HG03439 (cell line): Measurements from ENCODE around the gene NR1I3.
A peak's percentile ranks its signal among the peaks of the same experiment; 100 is the strongest.

Source experiments
- ATAC-seq: cut with Tn5 transposase; IDR thresholded peaks from one replicate; pipeline ENCODE4 v1.9.1; 2021; ENCODE audit warnings: mild to moderate bottlenecking, moderate library complexity; ENCODE audit not compliant: unreplicated experiment

NR1I3 gene

DNA sequence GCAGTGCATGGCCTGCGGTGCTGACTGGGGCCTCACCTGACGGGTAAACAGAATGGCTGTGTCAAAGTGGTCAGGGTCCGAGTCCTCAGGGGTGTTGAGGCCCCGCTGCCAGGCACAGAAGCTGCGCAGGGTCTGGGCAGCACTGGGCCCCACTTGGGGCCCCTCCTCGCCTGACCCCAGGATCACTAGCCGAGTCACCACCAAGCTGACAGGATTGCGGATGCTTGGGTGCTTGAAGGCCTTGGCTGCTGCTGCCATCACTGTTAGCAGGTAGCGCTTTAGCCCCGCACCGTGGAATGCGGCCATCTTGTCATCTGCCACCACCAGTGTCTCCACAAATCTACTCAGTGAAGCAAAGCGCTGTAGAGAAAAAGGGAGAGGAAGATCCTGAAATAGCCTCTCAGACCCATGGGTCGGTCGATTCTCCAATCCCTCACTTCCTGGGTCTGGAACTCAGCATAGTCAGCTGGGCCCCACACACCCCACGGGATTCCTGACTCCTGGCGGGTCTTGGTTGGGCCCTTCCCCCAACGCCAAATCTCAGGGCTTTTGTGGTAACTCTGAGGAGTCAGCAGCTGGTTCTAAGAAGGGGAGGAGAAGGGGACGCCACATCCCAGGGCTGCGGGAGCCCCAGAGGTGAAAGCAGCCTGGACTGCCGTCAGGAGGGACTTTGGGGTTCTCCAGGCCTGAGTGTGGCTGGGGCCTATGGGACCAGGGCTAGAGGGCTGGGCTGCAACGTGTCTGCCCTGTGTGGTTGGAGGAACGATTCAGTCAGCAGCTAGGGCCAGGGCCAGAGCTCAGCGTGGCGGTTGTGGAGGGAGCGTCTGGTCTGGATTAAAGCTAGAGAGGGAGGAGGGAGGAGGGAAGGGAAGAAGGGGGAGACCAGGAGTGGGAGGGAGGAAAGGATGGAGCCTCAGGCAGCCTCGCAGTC lies 41.2 kb downstream of the NR1I3 start:
- no peak for ATAC-seq

DNA sequence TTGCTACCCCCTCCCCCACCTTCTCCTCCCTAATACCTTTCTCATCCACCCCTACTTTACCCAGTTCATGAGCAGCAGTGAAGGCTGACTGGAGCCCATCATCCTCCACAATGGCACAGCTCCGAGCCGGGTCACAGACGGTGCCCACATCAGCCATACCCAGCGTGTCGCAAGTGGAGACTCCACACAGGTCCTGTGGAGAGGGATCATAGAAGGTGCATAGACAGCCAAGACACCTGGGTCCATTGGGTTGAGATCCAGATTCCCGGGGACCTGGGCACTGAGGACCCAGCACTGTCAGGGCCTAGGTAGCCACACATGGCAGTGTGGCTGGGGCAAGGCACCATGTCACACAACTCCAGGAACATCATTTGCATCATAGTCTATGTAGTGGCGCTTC lies 41.9 kb downstream of the NR1I3 start:
- ATAC-seq: no peak

DNA sequence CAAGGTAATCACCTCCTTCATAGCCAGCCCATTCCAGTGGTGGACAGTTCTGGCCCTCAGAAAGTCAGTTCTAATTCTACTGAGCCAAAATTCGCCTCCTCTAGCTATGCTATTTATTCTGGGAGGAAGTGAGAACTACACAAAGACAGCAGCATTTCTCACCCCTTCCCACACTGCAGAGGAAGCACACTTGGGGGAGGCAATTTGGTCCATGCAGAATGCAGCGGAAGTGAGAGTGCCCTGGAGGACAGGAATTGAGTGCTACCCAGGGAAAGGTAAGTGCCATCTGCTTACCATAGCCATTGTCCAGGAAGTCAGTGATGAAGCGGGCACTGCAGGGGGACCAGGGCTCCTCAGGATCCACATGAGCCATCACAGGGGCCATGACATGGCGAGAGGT lies 42.8 kb downstream of the NR1I3 start:
- ATAC-seq: no peak

DNA sequence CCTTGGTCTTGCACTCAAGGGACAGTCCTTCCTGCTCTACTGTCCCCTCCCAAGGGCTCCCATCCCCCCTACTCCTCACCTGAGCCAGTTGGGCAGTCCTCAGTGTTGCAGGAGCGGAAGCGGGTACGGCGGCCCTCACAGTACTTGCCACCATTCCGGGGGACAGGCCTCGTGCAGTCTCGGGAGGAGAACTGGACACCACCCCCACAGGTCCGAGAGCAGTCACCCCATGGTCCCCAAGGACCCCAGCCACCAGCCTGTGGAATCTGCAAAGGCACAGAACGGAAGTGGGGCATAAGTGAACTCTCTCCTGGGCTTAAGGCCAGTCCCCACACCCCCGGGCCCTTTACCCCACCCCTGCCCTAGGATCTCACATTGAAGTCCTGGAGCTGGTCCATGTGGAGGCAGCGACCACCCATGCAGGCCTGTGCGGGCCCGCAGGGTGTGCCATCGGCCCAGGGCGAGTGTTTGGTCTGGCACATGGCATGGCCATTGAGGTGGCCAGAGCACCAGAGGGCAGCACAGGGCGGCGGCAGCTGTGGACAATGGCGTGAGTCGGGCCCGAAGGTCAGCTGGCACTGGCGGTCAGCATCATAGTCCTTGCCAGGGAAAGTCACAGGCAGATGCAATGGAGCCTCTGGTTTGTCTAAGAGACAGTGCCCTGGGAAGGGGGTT lies 44.3 kb downstream of the NR1I3 start:
- no peak for ATAC-seq

DNA sequence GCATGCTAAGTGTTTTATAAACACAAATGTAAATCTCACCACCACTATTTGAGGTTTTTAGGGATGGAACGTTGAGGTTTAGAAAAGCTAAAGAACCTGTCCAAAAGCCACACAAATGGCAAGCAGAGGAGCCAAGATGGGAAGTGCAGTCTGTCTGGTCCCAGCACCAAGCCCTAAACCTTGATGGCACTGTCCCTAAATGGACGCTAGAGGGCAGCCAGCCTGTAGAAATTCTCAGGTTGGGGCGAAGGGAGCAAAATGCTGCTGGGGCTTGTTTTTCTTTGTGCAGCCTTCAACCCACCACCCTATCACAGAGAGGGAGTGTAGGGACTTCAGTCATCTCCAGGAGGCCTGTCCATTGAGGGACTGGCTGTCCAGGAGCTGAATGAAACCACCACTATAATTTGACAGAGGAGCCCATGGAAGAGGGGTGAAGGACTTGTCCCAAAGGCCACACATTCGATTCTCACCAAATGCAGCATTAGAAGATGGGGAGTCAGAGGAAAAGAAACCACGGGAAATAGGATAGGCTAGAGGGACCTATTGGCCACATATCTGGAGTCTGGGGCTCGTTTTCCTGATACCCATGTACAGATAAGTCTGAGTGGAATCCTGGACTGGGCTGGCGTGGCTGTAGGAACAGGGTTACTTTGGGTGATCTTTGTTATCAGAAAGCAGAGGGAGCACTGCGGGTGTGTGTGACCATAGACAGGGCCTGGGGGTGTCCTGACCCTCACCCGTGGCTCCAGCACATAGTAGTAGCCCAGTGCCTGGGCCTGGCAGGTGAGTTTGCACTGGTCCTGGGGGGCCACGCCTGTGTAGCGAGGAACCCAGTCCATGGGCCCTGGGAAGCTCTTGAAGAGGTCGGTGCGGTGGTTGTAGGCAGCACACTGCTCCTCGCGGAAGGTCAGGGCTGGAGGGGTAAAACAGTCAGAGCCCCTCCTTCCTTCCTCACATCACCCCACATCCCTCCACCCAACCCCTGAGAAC lies 45.2 kb downstream of the NR1I3 start:
- no peak for ATAC-seq

DNA sequence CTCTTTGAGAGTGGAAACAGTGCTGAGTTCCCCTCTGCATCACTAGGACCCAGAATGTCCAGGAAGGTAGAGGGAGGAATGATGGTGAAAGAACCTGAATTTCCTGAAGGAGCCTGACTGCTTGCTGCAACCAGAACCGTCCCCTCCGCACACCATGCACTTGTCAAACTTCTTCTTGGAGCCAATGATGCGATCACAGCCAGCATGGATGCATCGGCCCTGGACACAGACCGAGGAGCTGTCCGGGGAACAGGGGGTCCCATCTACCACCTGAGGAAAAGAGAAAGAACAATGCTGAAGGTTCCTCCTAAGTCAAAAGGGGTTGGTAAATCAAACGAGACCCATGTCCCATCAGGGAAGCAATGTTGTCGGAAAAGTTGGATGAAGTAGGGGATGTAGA lies 46.0 kb downstream of the NR1I3 start:
- ATAC-seq: no peak

DNA sequence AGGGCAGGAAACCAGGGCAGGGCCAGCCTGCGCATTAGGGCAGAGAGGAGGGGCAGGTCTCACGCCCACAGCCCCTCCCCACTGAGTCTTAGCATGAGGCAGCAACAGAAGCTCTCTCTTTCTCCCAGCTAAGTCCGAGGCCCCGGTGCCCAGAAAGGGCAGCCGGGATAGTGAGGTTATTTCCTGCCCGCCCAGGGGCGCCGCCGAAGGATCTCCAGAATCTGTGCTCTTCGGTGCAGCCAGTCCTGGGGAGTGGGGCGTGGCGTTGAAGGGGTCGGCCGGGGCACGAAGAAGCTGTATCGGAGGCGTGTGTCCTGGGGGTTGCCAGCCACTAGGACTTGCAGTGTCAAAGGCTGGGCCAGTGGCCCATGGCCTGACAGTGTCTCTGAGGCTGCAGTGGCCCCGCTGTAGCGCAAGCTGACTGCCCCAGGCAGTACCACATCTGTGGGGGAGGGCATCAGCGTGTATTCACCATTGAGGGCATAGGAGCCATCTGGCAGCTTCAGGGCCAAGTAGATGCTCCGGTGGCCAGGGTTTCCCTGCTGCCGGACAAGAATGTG lies 47.0 kb downstream of the NR1I3 start:
- ATAC-seq: no peak

DNA sequence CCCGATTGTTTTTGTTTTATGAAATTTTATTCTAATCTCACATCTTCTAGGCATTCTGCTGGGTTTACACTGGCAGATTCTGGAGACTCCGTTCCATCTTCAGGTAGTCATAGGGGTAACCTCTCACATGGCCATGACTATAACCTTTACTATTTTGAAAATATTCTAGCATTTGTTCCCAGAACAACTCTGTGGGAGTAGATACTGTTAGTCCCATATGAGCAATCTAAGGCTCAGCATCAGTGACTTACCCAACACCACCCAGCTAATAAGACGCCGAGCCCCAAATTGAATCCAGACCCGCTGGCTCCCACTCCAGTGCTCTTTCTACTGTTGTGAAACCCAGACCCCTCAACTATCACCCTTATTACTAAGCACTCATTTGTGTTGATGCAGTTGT lies 49.0 kb downstream of the NR1I3 start:
- no peak for ATAC-seq

DNA sequence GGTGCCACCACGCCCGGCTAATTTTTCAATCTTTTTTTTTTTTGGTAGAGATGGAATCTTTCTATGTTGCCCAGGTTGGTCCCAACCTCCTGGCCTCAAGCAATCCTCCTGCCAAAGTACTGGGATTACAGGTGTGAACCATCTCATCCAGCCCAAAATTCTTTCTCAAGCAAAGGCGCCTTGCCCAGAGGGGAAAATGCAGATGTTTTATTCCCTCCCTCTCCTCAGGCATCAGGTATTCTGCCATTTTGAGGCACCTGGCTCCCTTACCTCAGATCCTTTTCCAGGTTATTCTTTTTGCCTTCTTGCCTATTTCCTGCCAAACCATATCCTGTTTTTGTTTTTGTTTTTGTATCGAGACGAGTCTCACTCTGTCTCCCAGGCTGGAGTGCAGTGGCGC lies 49.6 kb downstream of the NR1I3 start:
- no peak for ATAC-seq

DNA sequence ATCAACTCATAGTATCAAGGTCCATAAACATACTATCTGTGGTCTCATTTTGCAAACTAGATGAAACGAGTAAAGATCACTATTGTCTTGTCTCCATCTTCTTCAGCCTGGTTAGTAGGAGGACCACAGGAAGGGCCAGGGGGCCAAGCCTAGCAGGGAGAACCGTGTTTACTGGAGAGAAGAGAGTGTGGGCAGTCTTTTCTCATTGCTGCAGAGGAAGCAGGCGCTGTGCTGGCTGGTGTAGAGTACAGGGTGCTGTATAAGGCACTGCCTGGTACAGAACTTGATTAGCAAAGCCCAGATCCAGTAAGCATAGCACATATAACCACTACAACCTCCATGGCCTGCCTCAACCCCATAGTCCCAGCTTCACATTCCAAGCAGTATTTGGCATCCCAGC lies 50.7 kb downstream of the NR1I3 start:
- no peak for ATAC-seq

DNA sequence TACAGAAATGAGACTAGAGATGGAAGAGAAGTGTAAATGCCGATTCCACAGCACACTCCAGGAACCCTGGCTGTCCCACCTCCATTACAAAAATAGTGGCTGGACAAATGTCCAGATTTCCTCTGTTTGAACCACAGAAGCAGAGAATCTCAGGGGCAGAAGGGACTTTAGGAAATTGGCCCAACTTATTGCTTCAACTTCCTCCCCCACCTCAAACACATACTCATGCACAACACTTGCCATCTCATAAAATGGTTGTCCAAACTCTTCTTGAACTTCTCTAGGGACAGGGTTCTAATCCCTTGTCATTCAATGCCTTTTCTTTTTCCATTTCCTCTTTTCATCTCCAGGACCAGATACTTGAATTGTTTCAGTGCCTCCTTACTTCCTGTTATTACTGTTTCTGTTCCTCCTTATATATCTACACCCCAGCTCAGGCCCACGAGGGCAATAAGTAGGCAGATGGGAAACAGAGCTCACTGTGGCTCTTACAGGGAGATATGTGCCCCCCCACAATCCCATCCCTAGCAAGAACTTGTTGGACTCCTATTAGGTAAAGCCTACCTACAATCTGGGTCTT lies 52.2 kb downstream of the NR1I3 start:
- peak; percentile 3 for ATAC-seq

DNA sequence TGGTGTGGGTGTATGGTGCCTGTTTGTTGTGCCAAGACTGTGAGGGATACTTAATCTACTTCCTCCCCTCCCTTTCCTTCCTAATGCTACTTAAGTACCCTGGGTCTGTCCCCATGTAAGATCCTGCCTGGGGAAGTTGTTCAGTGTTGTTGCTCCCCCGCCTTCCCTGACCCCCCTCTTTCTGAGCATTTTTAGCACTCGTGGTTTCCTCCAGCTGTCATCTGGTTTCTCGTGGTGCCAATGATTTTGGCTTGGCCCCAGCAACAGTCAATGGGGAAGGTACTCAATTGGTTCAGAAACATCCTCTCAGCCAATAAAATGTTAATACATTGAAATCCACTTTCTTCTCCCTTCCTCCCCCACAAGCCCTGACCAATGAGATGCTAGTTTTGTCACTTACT lies 52.7 kb downstream of the NR1I3 start:
- ATAC-seq: peak; percentile 65

DNA sequence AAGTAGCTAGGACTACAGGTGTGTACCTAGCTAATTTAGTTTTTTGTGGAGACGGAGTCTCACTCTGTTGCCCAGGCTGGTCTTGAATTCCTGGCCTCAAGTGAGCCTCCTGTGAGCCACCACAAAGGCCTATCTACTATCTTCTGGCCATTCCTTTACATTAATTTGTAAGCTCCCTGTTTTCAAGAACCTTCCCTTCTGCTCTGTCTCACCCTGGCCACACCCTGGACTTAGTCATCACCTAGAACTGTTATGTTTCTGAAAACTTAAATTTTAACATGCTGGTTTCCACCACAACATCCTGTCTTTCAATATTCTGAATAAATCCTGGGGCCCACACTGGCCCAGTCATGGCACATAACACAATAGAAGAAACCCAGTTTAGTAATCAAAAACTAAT lies 55.8 kb downstream of the NR1I3 start:
- no peak for ATAC-seq

DNA sequence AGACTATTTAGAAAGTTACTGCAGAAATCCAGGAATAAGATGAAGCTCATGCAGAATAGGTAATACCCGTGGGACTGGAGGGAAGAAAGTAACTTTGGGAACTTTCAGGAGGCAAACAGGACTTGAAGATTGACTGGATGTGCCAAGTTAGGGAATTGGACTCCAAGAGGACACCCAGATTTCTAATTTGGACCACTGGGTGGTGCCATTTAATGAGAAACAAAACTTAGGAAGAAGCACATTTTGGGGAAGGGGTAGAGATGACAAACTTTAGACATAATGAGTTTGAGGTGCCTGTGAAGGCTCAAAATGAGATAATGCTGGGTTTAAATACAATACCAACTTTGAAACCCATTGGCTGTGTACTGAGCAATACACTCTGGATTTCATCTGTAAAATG lies 57.4 kb downstream of the NR1I3 start:
- no peak for ATAC-seq

DNA sequence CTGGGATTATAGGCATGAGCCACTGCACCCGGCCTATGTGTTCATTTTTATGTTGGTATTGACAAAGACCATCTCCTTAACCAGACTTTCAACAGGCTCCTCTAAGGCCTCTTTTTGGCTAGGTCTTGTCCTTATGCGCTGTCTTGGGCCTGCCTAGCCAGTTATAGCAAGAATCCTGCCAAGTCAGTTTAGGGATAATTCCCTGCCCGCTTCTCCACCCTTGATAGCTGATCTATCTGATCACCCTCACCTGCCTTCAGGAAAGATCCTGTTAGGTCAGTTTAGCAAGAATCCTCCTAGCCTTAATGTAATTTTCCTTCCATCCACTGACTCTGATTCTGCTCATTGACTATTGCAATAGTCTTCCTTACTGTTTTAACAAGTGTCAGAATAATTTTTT lies 58.3 kb downstream of the NR1I3 start:
- ATAC-seq: no peak
